ENCODE results near the gene NF1.
A peak's percentile ranks its signal among the peaks of the same experiment; 100 is the strongest.

Gene NF1

GRCh38 chr17:31064707-31065106, 30.1 kb upstream of the NF1 start:
- no peak for DNase-seq (ENCODE audit: low read depth)
- no peak overlapping the region for H3K4me3 ChIP-seq (ENCODE audit: low read depth, low read length)
- in situ Hi-C loops (cut with HindIII; ENCODE audit: low sequenced_read_pairs): no loop called here
- TF ChIP-seq CTCF (IDR thresholded peaks at IDR 0.05; ENCODE audit: low read depth, low read length, missing control alignments): no peak

GRCh38 chr17:31067691-31068184, 27.0 kb upstream of the NF1 start:
- peak; percentile 47 for DNase-seq (ENCODE audit: low read depth)
- in situ Hi-C loops (cut with HindIII; ENCODE audit: low sequenced_read_pairs): no loop called here
- no peak for TF ChIP-seq CTCF (IDR thresholded peaks at IDR 0.05; ENCODE audit: low read depth, low read length, missing control alignments)
- H3K4me3 ChIP-seq (ENCODE audit: low read depth, low read length): no peak overlapping the region

- in situ Hi-C loops (cut with HindIII; ENCODE audit: low sequenced_read_pairs): no loop called here
- H3K4me3 ChIP-seq (ENCODE audit: low read depth, low read length): no peak overlapping the region
- TF ChIP-seq CTCF (IDR thresholded peaks at IDR 0.05; ENCODE audit: low read depth, low read length, missing control alignments): peak; percentile 31
- DNase-seq (ENCODE audit: low read depth): no peak
These were observed 26.5 kb upstream of the NF1 start for GRCh38 chr17:31068291-31068690.

- in situ Hi-C loops (cut with HindIII; ENCODE audit: low sequenced_read_pairs): no loop called here
- DNase-seq (ENCODE audit: low read depth): no peak
- TF ChIP-seq CTCF (IDR thresholded peaks at IDR 0.05; ENCODE audit: low read depth, low read length, missing control alignments): no peak
These were observed 22.6 kb upstream of the NF1 start for GRCh38 chr17:31072186-31072585.

GRCh38 chr17:31073411-31073810, 21.4 kb upstream of the NF1 start:
- TF ChIP-seq CTCF (IDR thresholded peaks at IDR 0.05; ENCODE audit: low read depth, low read length, missing control alignments): no peak
- no peak for DNase-seq (ENCODE audit: low read depth)
- in situ Hi-C loops (cut with HindIII; ENCODE audit: low sequenced_read_pairs): no loop called here
- H3K4me3 ChIP-seq (ENCODE audit: low read depth, low read length): no peak overlapping the region

More at GRCh38 chr17:31072186-31072585, 22.6 kb upstream of the NF1 start:
- no peak overlapping the region for H3K4me3 ChIP-seq (ENCODE audit: low read depth, low read length)

GRCh38 chr17:31074772-31075555, 19.8 kb upstream of the NF1 start:
- in situ Hi-C loops (cut with HindIII; ENCODE audit: low sequenced_read_pairs): no loop called here
- DNase-seq (ENCODE audit: low read depth): peak; percentile 60
- TF ChIP-seq CTCF (IDR thresholded peaks at IDR 0.05; ENCODE audit: low read depth, low read length, missing control alignments): no peak
- no peak overlapping the region for H3K4me3 ChIP-seq (ENCODE audit: low read depth, low read length)

Measured in astrocyte of the cerebellum (primary cell).